ENCODE data around the gene C5orf46.

Gene C5orf46

GRCh38 chr5:147913786-147914185, 7.4 kb upstream of the C5orf46 start:
- DNase-seq (no peak), ATAC-seq (replicated peaks) (no peak)
- peaks cover 0 to 2% of the 10 kb centered on the region in 2 donors for H3K9me3 Mint-ChIP-seq
- no peaks in the 10 kb centered on the region for H3K4me1 Mint-ChIP-seq
- no peaks in the 10 kb centered on the region for H3K36me3 Mint-ChIP-seq
- no peak overlapping the region for H3K4me3 Mint-ChIP-seq
- peaks cover 0 to 4% of the 10 kb centered on the region in 2 donors for H3K27me3 Mint-ChIP-seq
- H3K27ac Mint-ChIP-seq = no peak overlapping the region

- Mint-ChIP-seq H3K27ac (no peak overlapping the region), H3K9me3 (peaks cover 0 to 2% of the 10 kb centered on the region in 2 donors), H3K27me3 (peaks cover 0 to 9% of the 10 kb centered on the region in 2 donors), H3K4me1 (no peaks in the 10 kb centered on the region), H3K36me3 (no peaks in the 10 kb centered on the region), H3K4me3 (no peak overlapping the region)
- DNase-seq (no peak), ATAC-seq (replicated peaks) (no peak)
Observed at GRCh38 chr5:147912011-147912410, 5.7 kb upstream of the C5orf46 start.

GRCh38 chr5:147911427-147911826, 5.1 kb upstream of the C5orf46 start:
- Mint-ChIP-seq H3K27me3 (peaks cover 0 to 6% of the 10 kb centered on the region in 2 donors), H3K4me1 (no peaks in the 10 kb centered on the region), H3K9me3 (peaks cover 0 to 2% of the 10 kb centered on the region in 2 donors), H3K36me3 (no peaks in the 10 kb centered on the region), H3K27ac (no peak overlapping the region), H3K4me3 (no peak overlapping the region)
- ATAC-seq (replicated peaks) = no peak
- DNase-seq = no peak

- Mint-ChIP-seq H3K4me3 (no peak overlapping the region), H3K4me1 (no peaks in the 10 kb centered on the region), H3K36me3 (no peaks in the 10 kb centered on the region), H3K27ac (no peak overlapping the region), H3K9me3 (no peaks in the 10 kb centered on the region), H3K27me3 (peaks cover 0 to 5% of the 10 kb centered on the region in 2 donors)
- DNase-seq = no peak
- no peak for ATAC-seq (replicated peaks)
Observed at GRCh38 chr5:147904110-147904509, 2.2 kb downstream of the C5orf46 start.

GRCh38 chr5:147902609-147903115, 3.7 kb downstream of the C5orf46 start:
- DNase-seq (no peak), ATAC-seq (replicated peaks) (no peak)
- Mint-ChIP-seq H3K4me1 (no peaks in the 10 kb centered on the region), H3K36me3 (no peaks in the 10 kb centered on the region), H3K4me3 (no peak overlapping the region), H3K27me3 (peaks cover under 1% of the 10 kb centered on the region in 2 donors), H3K27ac (no peak overlapping the region), H3K9me3 (no peaks in the 10 kb centered on the region)

GRCh38 chr5:147901599-147902039, 4.7 kb downstream of the C5orf46 start:
- DNase-seq = no peak
- Mint-ChIP-seq H3K4me1 (no peaks in the 10 kb centered on the region), H3K36me3 (no peaks in the 10 kb centered on the region), H3K9me3 (no peaks in the 10 kb centered on the region), H3K4me3 (no peak overlapping the region), H3K27ac (no peak overlapping the region), H3K27me3 (peaks cover 0 to 4% of the 10 kb centered on the region in 2 donors)
- no peak for ATAC-seq (replicated peaks)

GRCh38 chr5:147898875-147899401, 7.4 kb downstream of the C5orf46 start:
- Mint-ChIP-seq H3K36me3 (no peaks in the 10 kb centered on the region), H3K4me3 (no peak overlapping the region), H3K4me1 (no peaks in the 10 kb centered on the region), H3K27me3 (peaks cover 0 to 4% of the 10 kb centered on the region in 2 donors), H3K9me3 (no peaks in the 10 kb centered on the region), H3K27ac (no peak overlapping the region)
- ATAC-seq (replicated peaks) (no peak), DNase-seq (no peak)

GRCh38 chr5:147895864-147896263, 10.5 kb downstream of the C5orf46 start:
- DNase-seq = no peak
- Mint-ChIP-seq H3K4me3 (no peak overlapping the region), H3K9me3 (no peaks in the 10 kb centered on the region), H3K27ac (no peak overlapping the region), H3K4me1 (no peaks in the 10 kb centered on the region), H3K27me3 (peaks cover 0 to 4% of the 10 kb centered on the region in 2 donors), H3K36me3 (no peaks in the 10 kb centered on the region)
- ATAC-seq (replicated peaks) = no peak

- Mint-ChIP-seq H3K36me3 (no peaks in the 10 kb centered on the region), H3K27me3 (peaks cover 4% of the 10 kb centered on the region in 2 donors), H3K9me3 (no peaks in the 10 kb centered on the region), H3K4me1 (no peaks in the 10 kb centered on the region), H3K4me3 (no peak overlapping the region), H3K27ac (no peak overlapping the region)
- DNase-seq = no peak
- no peak for ATAC-seq (replicated peaks)
Observed at GRCh38 chr5:147893820-147894219, 12.5 kb downstream of the C5orf46 start.

- ATAC-seq (replicated peaks) (no peak), DNase-seq (no peak)
- H3K9me3 Mint-ChIP-seq = no peaks in the 10 kb centered on the region
- H3K4me3 Mint-ChIP-seq = no peak overlapping the region
- H3K27ac Mint-ChIP-seq = no peak overlapping the region
- no peaks in the 10 kb centered on the region for H3K4me1 Mint-ChIP-seq
- peaks cover 4 to 11% of the 10 kb centered on the region in 2 donors for H3K27me3 Mint-ChIP-seq
- no peaks in the 10 kb centered on the region for H3K36me3 Mint-ChIP-seq
Observed at GRCh38 chr5:147892696-147893296, 13.5 kb downstream of the C5orf46 start.

- Mint-ChIP-seq H3K9me3 (no peaks in the 10 kb centered on the region), H3K27me3 (peaks cover 6 to 15% of the 10 kb centered on the region in 2 donors), H3K36me3 (no peaks in the 10 kb centered on the region), H3K4me3 (no peak overlapping the region), H3K4me1 (no peaks in the 10 kb centered on the region), H3K27ac (no peak overlapping the region)
- ATAC-seq (replicated peaks) = no peak
- DNase-seq = no peak
Observed at GRCh38 chr5:147887930-147888329, 18.4 kb downstream of the C5orf46 start.

GRCh38 chr5:147887026-147887627, 19.2 kb downstream of the C5orf46 start:
- Mint-ChIP-seq H3K27me3 (peaks cover 6 to 15% of the 10 kb centered on the region in 2 donors), H3K36me3 (no peaks in the 10 kb centered on the region), H3K9me3 (no peaks in the 10 kb centered on the region), H3K4me1 (no peaks in the 10 kb centered on the region), H3K4me3 (no peak overlapping the region), H3K27ac (no peak overlapping the region)
- no peak for DNase-seq
- no peak for ATAC-seq (replicated peaks)

GRCh38 chr5:147882586-147883313, 23.6 kb downstream of the C5orf46 start:
- no peaks in the 10 kb centered on the region for H3K4me1 Mint-ChIP-seq
- H3K36me3 Mint-ChIP-seq = no peaks in the 10 kb centered on the region
- H3K9me3 Mint-ChIP-seq = no peaks in the 10 kb centered on the region
- no peak overlapping the region for H3K27ac Mint-ChIP-seq
- no peak for DNase-seq
- H3K27me3 Mint-ChIP-seq = peaks cover 6 to 9% of the 10 kb centered on the region in 2 donors
- no peak for ATAC-seq (replicated peaks)
- no peak overlapping the region for H3K4me3 Mint-ChIP-seq

GRCh38 chr5:147880487-147880886, 25.9 kb downstream of the C5orf46 start:
- Mint-ChIP-seq H3K4me1 (no peaks in the 10 kb centered on the region), H3K27me3 (peaks cover 6 to 9% of the 10 kb centered on the region in 2 donors), H3K9me3 (no peaks in the 10 kb centered on the region), H3K27ac (no peak overlapping the region), H3K36me3 (no peaks in the 10 kb centered on the region), H3K4me3 (no peak overlapping the region)
- ATAC-seq (replicated peaks) = no peak
- DNase-seq = no peak
